Activated CD8-positive, alpha-beta T cell treated with anti-CD3 and anti-CD28 coated beads for 36 hours (primary cell): ENCODE measurements around the gene GALNT9. TPM values are rescaled to one million over a fixed set of nuclear protein-coding genes. Genes with fewer than 3 reads are reported as not detected.

ENCODE experiments used
- ATAC-seq: fragments of 200-7000 bp; cut with Tn5 transposase; one replicate; pipeline ENCODE4 v1.10.0; 2021; ENCODE audit warnings: mild to moderate bottlenecking, moderate library complexity
- CTCF ChIA-PET: fragments of 350-600 bp; sonication (Branson Sonifier 250); formaldehyde crosslinking; loops from one replicate; lab custom pipeline; 2021; ENCODE audit warnings: antibody characterized with exemption; lab: Charles Lee
- POLR2A ChIA-PET: fragments of 350-600 bp; sonication (Branson Sonifier 250); formaldehyde crosslinking; loops from one replicate; lab custom pipeline; 2021; ENCODE audit warnings: antibody characterized with exemption; lab: Charles Lee
- DNase-seq: peaks from one replicate; pipeline ENCODE4 v3.0.0-alpha.2; 2020
- H3K27ac Mint-ChIP-seq: one replicate; pipeline ENCODE4 v1.8.0; 2021; ENCODE audit warnings: mild to moderate bottlenecking, mixed read lengths
- H3K27me3 Mint-ChIP-seq: one replicate; pipeline ENCODE4 v1.8.0; 2021; ENCODE audit warnings: mixed read lengths
- H3K36me3 Mint-ChIP-seq: one replicate; pipeline ENCODE4 v1.8.0; 2021; ENCODE audit warnings: low read depth, mixed read lengths
- H3K4me1 Mint-ChIP-seq: one replicate; pipeline ENCODE4 v1.8.0; 2021; ENCODE audit warnings: low read depth, mixed read lengths
- H3K4me3 Mint-ChIP-seq: one replicate; pipeline ENCODE4 v1.8.0; 2021; ENCODE audit warnings: mild to moderate bottlenecking, moderate library complexity, mixed read lengths
- H3K9me3 Mint-ChIP-seq: one replicate; pipeline ENCODE4 v1.8.0; 2021; ENCODE audit warnings: mixed read lengths
- CTCF ChIP-seq: fragments of 200-600 bp; IDR thresholded peaks from one replicate; pipeline ENCODE4 v1.8.0; 2022; ENCODE audit warnings: antibody characterized with exemption, mild to moderate bottlenecking
- intact Hi-C: fragments of 100-400 bp; cut with micrococcal nuclease; formaldehyde crosslinking; loops from one replicate; pipeline ENCODE4 v1.10.0; 2022
- total RNA-seq, 2 experiments: library from RNA; stranded (reverse); gene quantifications; one replicate each; pipeline ENCODE4 v1.2.3, GENCODE V29; 2021

Gene GALNT9
- total RNA-seq, 2 experiments from 2014 or later: not detected

GRCh38 chr12:132166801-132167591 is 162.4 kb downstream of the GALNT9 start:
- H3K27ac Mint-ChIP-seq: no peak overlapping the region
- no peaks in the 10 kb centered on the region for H3K36me3 Mint-ChIP-seq

DNA sequence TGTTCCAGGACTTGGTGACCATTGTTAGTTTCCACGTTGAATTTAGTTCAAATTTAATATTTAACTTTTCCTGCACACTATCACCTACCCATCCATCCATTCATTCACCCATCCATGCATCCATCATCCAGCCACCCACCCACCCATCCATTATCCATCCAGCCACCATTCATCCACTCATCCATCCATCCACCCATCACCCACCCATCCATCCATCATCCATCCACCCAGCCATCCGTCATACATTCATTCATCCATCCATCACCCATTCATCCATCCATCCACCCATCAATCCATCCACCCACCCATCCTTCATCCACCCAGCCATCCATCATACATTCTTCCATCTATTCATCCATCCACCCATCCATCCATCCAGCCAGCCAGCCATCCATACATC is 163.3 kb downstream of the GALNT9 start:
- TF ChIP-seq CTCF: no peak
- no peaks in the 10 kb centered on the region for H3K36me3 Mint-ChIP-seq
- CTCF ChIA-PET: no interaction called here
- H3K4me1 Mint-ChIP-seq: peaks cover 19% of the 10 kb centered on the region
- no peak overlapping the region for H3K4me3 Mint-ChIP-seq
- H3K27ac Mint-ChIP-seq: no peak overlapping the region
- ATAC-seq: no peak
- POLR2A ChIA-PET: no interaction called here
- H3K27me3 Mint-ChIP-seq: no peaks in the 10 kb centered on the region
- no peak for DNase-seq
- H3K9me3 Mint-ChIP-seq: peaks cover 2% of the 10 kb centered on the region
- intact Hi-C loops: no loop called here

More at GRCh38 chr12:132166801-132167591, 162.4 kb downstream of the GALNT9 start:
- CTCF ChIA-PET: interaction anchor here (1.2 kb wide), 1 partner anchor 13 kb away, joined by 4 read pairs; no protein-coding TSS in a partner anchor
- ATAC-seq: no peak
- H3K27me3 Mint-ChIP-seq: no peaks in the 10 kb centered on the region
- H3K4me1 Mint-ChIP-seq: peaks cover 19% of the 10 kb centered on the region
- H3K9me3 Mint-ChIP-seq: peaks cover 2% of the 10 kb centered on the region
- intact Hi-C loops: no loop called here
- no peak overlapping the region for H3K4me3 Mint-ChIP-seq
- POLR2A ChIA-PET: interaction anchor here (1.4 kb wide), 1 partner anchor 20 kb away, joined by 3 read pairs; no protein-coding TSS in a partner anchor
- no peak for TF ChIP-seq CTCF
- DNase-seq: no peak

DNA sequence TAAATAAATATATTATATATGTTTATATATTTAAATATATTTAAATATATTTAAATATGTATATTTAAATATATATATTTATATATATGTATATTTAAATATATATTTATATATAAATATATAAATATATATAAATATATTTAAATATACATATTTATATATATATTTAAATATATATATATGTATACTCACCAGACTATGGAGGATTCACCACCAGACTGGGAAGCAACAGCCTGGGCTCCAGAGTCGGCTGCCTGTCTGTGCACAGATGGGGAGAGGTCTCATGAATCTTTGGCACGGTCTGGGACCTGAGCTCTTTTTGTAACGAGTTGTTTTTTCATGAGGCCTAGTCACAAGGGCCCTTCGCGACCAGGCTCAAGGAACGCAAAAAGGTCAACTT is 163.8 kb downstream of the GALNT9 start:
- Mint-ChIP-seq H3K27ac (no peak overlapping the region), H3K27me3 (no peaks in the 10 kb centered on the region), H3K36me3 (no peaks in the 10 kb centered on the region), H3K4me1 (peaks cover 19% of the 10 kb centered on the region), H3K9me3 (peaks cover 2% of the 10 kb centered on the region), H3K4me3 (no peak overlapping the region)
- DNase-seq (no peak), ATAC-seq (no peak)
- ChIA-PET POLR2A (no interaction called here), CTCF (no interaction called here)
- intact Hi-C loops: no loop called here
- no peak for TF ChIP-seq CTCF

- H3K9me3 Mint-ChIP-seq: peaks cover 2% of the 10 kb centered on the region
- H3K4me3 Mint-ChIP-seq: no peak overlapping the region
- H3K27me3 Mint-ChIP-seq: no peaks in the 10 kb centered on the region
- H3K27ac Mint-ChIP-seq: no peak overlapping the region
- no peaks in the 10 kb centered on the region for H3K36me3 Mint-ChIP-seq
- no peak for ATAC-seq
- ChIA-PET CTCF (interaction anchor here (1.5 kb wide), 1 partner anchor 55 kb away, joined by 6 read pairs; no protein-coding TSS in a partner anchor), POLR2A (no interaction called here)
- intact Hi-C loops: no loop called here
- H3K4me1 Mint-ChIP-seq: peaks cover 19% of the 10 kb centered on the region
- no peak for TF ChIP-seq CTCF
- DNase-seq: no peak
Observed at GRCh38 chr12:132164426-132164825, 165.0 kb downstream of the GALNT9 start.

- peak; percentile 5 for ATAC-seq
- H3K9me3 Mint-ChIP-seq: peaks cover 2% of the 10 kb centered on the region
- no peaks in the 10 kb centered on the region for H3K36me3 Mint-ChIP-seq
- ChIA-PET CTCF (interaction anchor here (1.5 kb wide), 1 partner anchor 55 kb away, joined by 6 read pairs; no protein-coding TSS in a partner anchor), POLR2A (interaction anchor here (1.1 kb wide), 1 partner anchor 17 kb away, joined by 3 read pairs; no protein-coding TSS in a partner anchor)
- intact Hi-C loops: no loop called here
- TF ChIP-seq CTCF: no peak
- DNase-seq: no peak
- H3K27ac Mint-ChIP-seq: no peak overlapping the region
- H3K4me1 Mint-ChIP-seq: peaks cover 19% of the 10 kb centered on the region
- no peaks in the 10 kb centered on the region for H3K27me3 Mint-ChIP-seq
- H3K4me3 Mint-ChIP-seq: no peak overlapping the region
Observed at GRCh38 chr12:132163911-132164288, 165.5 kb downstream of the GALNT9 start.
